IMR-90 (cell line): ENCODE measurements around the gene NARS2. TPM values are rescaled to one million over a fixed set of nuclear protein-coding genes. Genes with fewer than 3 reads are reported as not detected.

Source experiments
- ATAC-seq: fragments of 200-7000 bp; cut with Tn5 transposase; 2 replicates; pipeline ENCODE4 v1.9.1; 2020; ENCODE audit warnings: low read depth, mild to moderate bottlenecking, moderate library complexity
- BruUV-seq: library from RNA; stranded (reverse); fragments of 400-500 nt; replicated peaks from 2 replicates; lab custom pipeline; 2021; lab: Mats Ljungman, UMichigan
- CTCF ChIA-PET: fragments of 300-600 bp; formaldehyde crosslinking; extraction: SDS; loops from one replicate; lab custom pipeline; 2021; ENCODE audit warnings: antibody characterized with exemption; lab: Yijun Ruan, JAX
- POLR2A ChIA-PET: fragments of 300-600 bp; sonication (Branson Sonifier 250); formaldehyde crosslinking; loops from one replicate; lab custom pipeline; 2022; ENCODE audit warnings: antibody characterized with exemption; ENCODE audit not compliant: unreplicated experiment; lab: Charles Lee
- DNase-seq: peaks from one replicate; pipeline ENCODE4 v3.0.0; 2013
- H2AFZ ChIP-seq: replicated peaks from 2 replicates; pipeline ENCODE3; 2013; ENCODE audit warnings: low read length, mild to moderate bottlenecking; ENCODE audit not compliant: poor library complexity
- H2AK5ac ChIP-seq: 2 replicates; pipeline ENCODE4 v1.6.1; 2013; ENCODE audit warnings: low read depth, low read length, inconsistent platforms
- H2AK9ac ChIP-seq: replicated peaks from 2 replicates; pipeline ENCODE3; 2013; ENCODE audit warnings: mild to moderate bottlenecking, low read depth, low read length, moderate library complexity; ENCODE audit not compliant: poor library complexity
- H2BK120ac ChIP-seq: 2 replicates; pipeline ENCODE4 v1.6.1; 2013; ENCODE audit warnings: low read depth, low read length, inconsistent platforms
- H2BK15ac ChIP-seq: 3 replicates; pipeline ENCODE4 v1.6.1; 2013; ENCODE audit warnings: low read depth, low read length, inconsistent platforms
- H2BK20ac ChIP-seq: 2 replicates; pipeline ENCODE4 v1.6.1; 2013; ENCODE audit warnings: low read depth, mild to moderate bottlenecking, inconsistent platforms, low read length, moderate library complexity
- H2BK5ac ChIP-seq: 2 replicates; pipeline ENCODE4 v1.6.1; 2013; ENCODE audit warnings: mild to moderate bottlenecking, low read depth, low read length, inconsistent platforms; ENCODE audit not compliant: poor library complexity, severe bottlenecking
- H3K14ac ChIP-seq: replicated peaks from 2 replicates; pipeline ENCODE4 v1.6.1; 2013; ENCODE audit warnings: low read depth, low read length, inconsistent platforms
- H3K18ac ChIP-seq: 2 replicates; pipeline ENCODE4 v1.6.1; 2013; ENCODE audit warnings: low read depth, low read length, control low read depth
- H3K23ac ChIP-seq: 2 replicates; pipeline ENCODE4 v1.6.1; 2013; ENCODE audit warnings: low read depth, low read length, inconsistent platforms
- H3K27ac ChIP-seq: 2 replicates; pipeline ENCODE4 v1.5.1; 2013; ENCODE audit warnings: mild to moderate bottlenecking, control low read depth, low read length; ENCODE audit not compliant: insufficient read depth
- H3K27me3 ChIP-seq: 2 replicates; pipeline ENCODE4 v1.6.1; 2013; ENCODE audit warnings: low read length; ENCODE audit not compliant: control insufficient read depth, insufficient read depth
- H3K36me3 ChIP-seq: 2 replicates; pipeline ENCODE4 v1.6.1; 2013; ENCODE audit warnings: low read length, mixed read lengths; ENCODE audit not compliant: control insufficient read depth, insufficient read depth
- H3K4ac ChIP-seq: 2 replicates; pipeline ENCODE4 v1.6.1; 2013; ENCODE audit warnings: low read depth, low read length, inconsistent platforms
- H3K4me1 ChIP-seq: 2 replicates; pipeline ENCODE4 v1.6.1; 2013; ENCODE audit warnings: low read length, mixed read lengths; ENCODE audit not compliant: control insufficient read depth, insufficient read depth
- H3K4me2 ChIP-seq: 2 replicates; pipeline ENCODE4 v1.6.1; 2013; ENCODE audit warnings: low read depth, mild to moderate bottlenecking, control low read depth, low read length, moderate library complexity
- H3K4me3 ChIP-seq: 2 replicates; pipeline ENCODE4 v1.5.1; 2013; ENCODE audit warnings: low read depth, mild to moderate bottlenecking, control low read depth, low read length, moderate library complexity; ENCODE audit not compliant: insufficient read depth
- H3K56ac ChIP-seq: 2 replicates; pipeline ENCODE4 v1.6.1; 2013; ENCODE audit warnings: low read length, inconsistent platforms; ENCODE audit not compliant: insufficient read depth; ENCODE audit errors: extremely low read depth
- H3K79me1 ChIP-seq, 2 experiments: 2 replicates each; pipeline ENCODE4 v1.6.1; 2013; ENCODE audit warnings: low read length in 2 of 2, inconsistent platforms in 1 of 2, low read depth in 1 of 2
- H3K9ac ChIP-seq: 2 replicates; pipeline ENCODE4 v1.6.1; 2013; ENCODE audit warnings: low read depth, low read length, control low read depth
- H3K9me1 ChIP-seq: 2 replicates; pipeline ENCODE4 v1.6.1; 2013; ENCODE audit warnings: low read length, inconsistent platforms; ENCODE audit not compliant: insufficient read depth
- H3K9me3 ChIP-seq: 2 replicates; pipeline ENCODE4 v1.6.1; 2013; ENCODE audit warnings: low read length; ENCODE audit not compliant: control insufficient read depth, insufficient read depth
- H4K20me1 ChIP-seq: 2 replicates; pipeline ENCODE4 v1.6.1; 2013; ENCODE audit warnings: low read length, inconsistent platforms; ENCODE audit not compliant: insufficient read depth
- H4K5ac ChIP-seq: 2 replicates; pipeline ENCODE4 v1.6.1; 2013; ENCODE audit warnings: mild to moderate bottlenecking, low read depth, low read length, control low read depth
- H4K8ac ChIP-seq, 2 experiments: 2 replicates each; pipeline ENCODE4 v1.6.1; 2013; ENCODE audit warnings: low read depth in 2 of 2, low read length in 2 of 2, control low read depth in 1 of 2, inconsistent platforms in 1 of 2
- H4K91ac ChIP-seq: 2 replicates; pipeline ENCODE4 v1.6.1; 2013; ENCODE audit warnings: low read depth, low read length, inconsistent platforms; ENCODE audit not compliant: insufficient read depth
- CEBPB ChIP-seq: IDR thresholded peaks from 2 replicates; pipeline ENCODE4 v1.6.1; 2012; ENCODE audit warnings: low read depth, low read length, improper control_type of control experiment
- CHD1 ChIP-seq: IDR thresholded peaks from 2 replicates; pipeline ENCODE4 v1.6.1; 2012; ENCODE audit warnings: low read depth, low read length, improper control_type of control experiment
- CTCF ChIP-seq: conservative IDR thresholded peaks from 2 replicates; pipeline ENCODE4 v1.5.1; 2012; ENCODE audit warnings: mild to moderate bottlenecking, low read depth, low read length, improper control_type of control experiment
- FOS ChIP-seq: fragments of 150-350 bp; IDR thresholded peaks from 2 replicates; pipeline ENCODE4 v1.6.1; 2016; ENCODE audit warnings: low read depth, low read length
- POLR2A ChIP-seq: IDR thresholded peaks from 2 replicates; pipeline ENCODE4 v1.6.1; 2012; ENCODE audit warnings: mild to moderate bottlenecking, low read depth, low read length
- SMC3 ChIP-seq: fragments of 150-350 bp; IDR thresholded peaks from 2 replicates; pipeline ENCODE4 v1.6.1; 2016; ENCODE audit warnings: low read depth, mild to moderate bottlenecking, antibody characterized with exemption, low read length, moderate library complexity
- WGBS, 2 experiments: methylation state at CpG; one replicate each; pipeline versions ENCODE4 v1.1.5 to v1.1.7; 2013; ENCODE audit warnings: missing lambda C conversion rate in 2 of 2; ENCODE audit not compliant: insufficient read length in 1 of 2; ENCODE audit errors: extremely low coverage in 2 of 2; 5-methylcytosine and 5-hydroxymethylcytosine counted together
- dilution Hi-C: fragments of 300-500 bp; cut with HindIII; formaldehyde crosslinking; loops from one replicate; pipeline ENCODE4 v1.14.3; 2018; ENCODE audit warnings: low sequenced_read_pairs; ENCODE audit not compliant: unreplicated experiment
- in situ Hi-C: fragments of 300-500 bp; cut with MboI; formaldehyde crosslinking; loops from 3 replicates; pipeline ENCODE4 v1.14.3; 2019; ENCODE audit warnings: low sequenced_read_pairs, inconsistent platforms, mixed read lengths
- intact Hi-C: fragments of 100-400 bp; cut with micrococcal nuclease; formaldehyde crosslinking; loops from 2 replicates; pipeline ENCODE4 v1.10.0; 2022
- polyA plus RNA-seq, 3 experiments: library from polyadenylated mRNA; depleted of rRNA; stranded (reverse); fragments of >200 nt; gene quantifications; 2 replicates each; pipeline ENCODE4 v1.2.3, GENCODE V29; 2012; ENCODE audit warnings: low replicate concordance in 1 of 3
- total RNA-seq: library from RNA; depleted of rRNA; stranded (reverse); fragments of >200 nt; gene quantifications from 2 replicates; pipeline ENCODE4 v1.2.3, GENCODE V29; 2012

Gene NARS2
- total and polyA plus RNA-seq, 2 of the 4 experiments (the other 2 are of a cell fraction): 8.0 to 15.8 TPM

- ChIA-PET POLR2A (no interaction called here), CTCF (no interaction called here)
- no peak overlapping the region for H4K5ac ChIP-seq
- no peak overlapping the region for H3K14ac ChIP-seq
- no peaks in the 10 kb centered on the region for H3K9me3 ChIP-seq
- H3K27ac ChIP-seq: no peak overlapping the region
- no peak overlapping the region for H2AK5ac ChIP-seq
- H3K56ac ChIP-seq: no peak overlapping the region
- H3K23ac ChIP-seq: no peak overlapping the region
- no peaks in the 10 kb centered on the region for H3K79me1 ChIP-seq
- TF ChIP-seq SMC3: no peak
- TF ChIP-seq CHD1: no peak
- TF ChIP-seq CTCF: no peak
- TF ChIP-seq CEBPB: no peak
- no peak for TF ChIP-seq POLR2A
- TF ChIP-seq FOS: no peak
- H3K9me1 ChIP-seq: peaks cover 7% of the 10 kb centered on the region; the same call in 1 of the 2 replicates
- in situ Hi-C loops: no loop called here
- DNase-seq (no peak), ATAC-seq (no peak)
- no peak overlapping the region for H2BK20ac ChIP-seq
- BruUV-seq: no TSS peak
- H2AK9ac ChIP-seq: no peak overlapping the region
- H3K4me1 ChIP-seq: peaks cover 5% of the 10 kb centered on the region; the same call in 1 of the 2 replicates
- H3K9ac ChIP-seq: no peak overlapping the region
- no peak overlapping the region for H2AFZ ChIP-seq
- no peak overlapping the region for H2BK120ac ChIP-seq
- dilution Hi-C loops: no loop called here
- peaks cover 2% of the 10 kb centered on the region; the same call in 1 of the 2 replicates for H3K36me3 ChIP-seq
- intact Hi-C loops: no loop called here
- no peak overlapping the region for H2BK15ac ChIP-seq
- H4K20me1 ChIP-seq: no peaks in the 10 kb centered on the region
- H3K4me3 ChIP-seq: no peak overlapping the region
- no peak overlapping the region for H3K4me2 ChIP-seq
- no peak overlapping the region for H3K4ac ChIP-seq
- no peaks in the 10 kb centered on the region for H3K27me3 ChIP-seq
- H3K18ac ChIP-seq: no peak overlapping the region
- no peak overlapping the region for H2BK5ac ChIP-seq
- H4K91ac ChIP-seq: no peak overlapping the region
- H4K8ac ChIP-seq: no peak overlapping the region
- WGBS, 2 experiments: no CpG with 5 or more reads among the region's 3 CpGs
These were observed 81.2 kb downstream of the NARS2 start for GRCh38 chr11:78493413-78493975.
